Measurements from ENCODE around the gene LCOR. TPM values are rescaled to one million over a fixed set of nuclear protein-coding genes. Genes with fewer than 3 reads are reported as not detected.
A peak's percentile ranks its signal among the peaks of the same experiment; 100 is the strongest.

LCOR gene
- total and polyA plus RNA-seq, 2 of the 4 experiments (the other 2 are of a cell fraction): 3.7 to 36.9 TPM

DNA sequence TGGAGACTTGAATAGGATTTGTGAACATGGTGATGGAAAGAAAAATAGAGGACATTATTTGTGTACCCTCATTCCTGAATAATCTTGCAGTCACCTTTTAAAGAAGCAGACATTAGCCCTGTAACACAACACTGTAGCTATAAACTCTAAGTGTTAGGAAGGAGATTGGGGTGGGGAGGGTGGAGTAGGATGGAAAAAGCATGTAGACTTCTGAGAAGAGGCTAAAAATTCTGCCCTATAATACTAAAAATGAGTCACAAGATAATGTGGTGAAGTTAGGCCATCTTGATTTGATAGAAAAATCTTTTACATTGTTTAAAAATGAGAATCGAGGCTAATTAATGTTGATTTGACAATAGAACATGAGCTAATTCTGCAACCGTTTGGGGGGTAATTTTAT lies 128.8 kb downstream of the LCOR start:
- H3K56ac ChIP-seq (ENCODE audit: extremely low read depth, insufficient read depth, low read length): no peak overlapping the region
- H3K23ac ChIP-seq (ENCODE audit: low read depth, low read length): no peak overlapping the region
- H2AFZ ChIP-seq (replicated peaks; ENCODE audit: low read length, poor library complexity): no peak overlapping the region
- WGBS, 2 experiments (ENCODE audit: extremely low coverage in 2 of 2, insufficient read length in 1 of 2): no CpG with 5 or more reads among the region's 2 CpGs
- H3K9me3 ChIP-seq (ENCODE audit: control insufficient read depth, insufficient read depth, low read length): no peaks in the 10 kb centered on the region
- H3K27me3 ChIP-seq (ENCODE audit: control insufficient read depth, insufficient read depth, low read length): no peaks in the 10 kb centered on the region
- no peak overlapping the region for H4K5ac ChIP-seq (ENCODE audit: low read depth, low read length)
- H3K4me1 ChIP-seq (ENCODE audit: control insufficient read depth, insufficient read depth, low read length): peaks cover 8% of the 10 kb centered on the region
- H3K4me3 ChIP-seq (ENCODE audit: insufficient read depth, low read depth, low read length): no peak overlapping the region
- no peak overlapping the region for H3K9ac ChIP-seq (ENCODE audit: low read depth, low read length)
- ChIA-PET CTCF (no interaction called here), POLR2A (ENCODE audit: unreplicated experiment) (no interaction called here)
- intact Hi-C loops (cut with micrococcal nuclease): loop anchor here (5.0 kb wide), 1 partner anchor 109 kb away; no protein-coding TSS in a partner anchor
- no peak overlapping the region for H4K91ac ChIP-seq (ENCODE audit: insufficient read depth, low read depth, low read length)
- no peak overlapping the region for H3K27ac ChIP-seq (ENCODE audit: insufficient read depth, low read length)
- no TSS peak for BruUV-seq (replicated peaks)
- H2BK120ac ChIP-seq (ENCODE audit: low read depth, low read length): no peak overlapping the region
- H3K9me1 ChIP-seq (ENCODE audit: insufficient read depth, low read length): peaks cover 3% of the 10 kb centered on the region
- dilution Hi-C loops (cut with HindIII; ENCODE audit: low sequenced_read_pairs, unreplicated experiment): no loop called here
- no peak overlapping the region for H2BK5ac ChIP-seq (ENCODE audit: low read depth, low read length, poor library complexity, severe bottlenecking)
- H3K4ac ChIP-seq (ENCODE audit: low read depth, low read length): no peak overlapping the region
- H3K4me2 ChIP-seq (ENCODE audit: low read depth, low read length): no peak overlapping the region
- H2BK20ac ChIP-seq (ENCODE audit: low read depth, low read length): no peak overlapping the region
- DNase-seq: peak; percentile 5
- in situ Hi-C loops (cut with MboI; ENCODE audit: low sequenced_read_pairs): no loop called here
- no peak overlapping the region for H2AK5ac ChIP-seq (ENCODE audit: low read depth, low read length)
- no peak overlapping the region; the same call in 1 of the 2 replicates for H3K14ac ChIP-seq (replicated peaks; ENCODE audit: low read depth, low read length)
- H4K20me1 ChIP-seq (ENCODE audit: insufficient read depth, low read length): peaks cover 7% of the 10 kb centered on the region; the same call in 1 of the 2 replicates
- ATAC-seq (ENCODE audit: low read depth): no peak
- peaks cover 2% of the 10 kb centered on the region; the same call in 1 of the 2 replicates for H3K36me3 ChIP-seq (ENCODE audit: control insufficient read depth, insufficient read depth, low read length)
- H3K18ac ChIP-seq (ENCODE audit: low read depth, low read length): no peak overlapping the region
- H4K8ac ChIP-seq (ENCODE audit: low read depth in 2 of 2, low read length in 2 of 2): no peak overlapping the region
- H2BK15ac ChIP-seq (ENCODE audit: low read depth, low read length): no peak overlapping the region
- peaks cover 10 to 36% of the 10 kb centered on the region in 2 experiments for H3K79me1 ChIP-seq (ENCODE audit: low read depth in 1 of 2, low read length in 2 of 2)
- no peak overlapping the region for H2AK9ac ChIP-seq (replicated peaks; ENCODE audit: low read depth, low read length, poor library complexity)
- TF ChIP-seq MAZ (IDR thresholded peaks at IDR 0.05; ENCODE audit: borderline replicate concordance, low read depth, low read length): no peak
- TF ChIP-seq POLR2A (IDR thresholded peaks at IDR 0.05; ENCODE audit: low read depth, low read length): no peak

Measured in IMR-90 (cell line).